DMS79 treated with DMSO at 0.1 percent for 48 hours (cell line): ENCODE measurements around the gene PRELP.
"Not testable (repeated sequence)": the region's sequence is repeated elsewhere in the genome, so short reads cannot be mapped to it uniquely, and the experiment has no call there.

Experiments
- DNase-seq: peaks from one replicate; lab custom pipeline; 2025; lab: John Stamatoyannopoulos, UW

The PRELP gene

GRCh38 chr1:203507759-203508158 lies 32.2 kb downstream of the PRELP start:
- no peak for DNase-seq

- no peak for DNase-seq
Measured at GRCh38 chr1:203508463-203509073, 33.0 kb downstream of the PRELP start.

GRCh38 chr1:203509135-203509534 lies 33.5 kb downstream of the PRELP start:
- DNase-seq = no peak

GRCh38 chr1:203511513-203511912 lies 35.9 kb downstream of the PRELP start:
- no peak for DNase-seq

- DNase-seq = no peak
Measured at GRCh38 chr1:203511930-203512329, 36.3 kb downstream of the PRELP start.

GRCh38 chr1:203512517-203512847 lies 36.9 kb downstream of the PRELP start:
- no peak for DNase-seq

- no peak for DNase-seq
Measured at GRCh38 chr1:203512848-203513584, 37.4 kb downstream of the PRELP start.

GRCh38 chr1:203513585-203514031 lies 38.0 kb downstream of the PRELP start:
- no peak for DNase-seq

- DNase-seq = no peak
Measured at GRCh38 chr1:203516184-203516583, 40.6 kb downstream of the PRELP start.

- DNase-seq = no peak
Measured at GRCh38 chr1:203516906-203517305, 41.3 kb downstream of the PRELP start.

GRCh38 chr1:203517426-203518110 lies 42.0 kb downstream of the PRELP start:
- no peak for DNase-seq

GRCh38 chr1:203518139-203518538 lies 42.5 kb downstream of the PRELP start:
- DNase-seq = not testable (repeated sequence)

- no peak for DNase-seq
Measured at GRCh38 chr1:203518541-203518940, 42.9 kb downstream of the PRELP start.

GRCh38 chr1:203519053-203519840 lies 43.6 kb downstream of the PRELP start:
- no peak for DNase-seq

GRCh38 chr1:203519896-203520295 lies 44.3 kb downstream of the PRELP start:
- DNase-seq = no peak

- no peak for DNase-seq
Measured at GRCh38 chr1:203520315-203520714, 44.7 kb downstream of the PRELP start.

- DNase-seq = peak; percentile 17
Measured at GRCh38 chr1:203521074-203521794, 45.6 kb downstream of the PRELP start.

- DNase-seq = no peak
Measured at GRCh38 chr1:203521812-203522211, 46.2 kb downstream of the PRELP start.

GRCh38 chr1:203522237-203522636 lies 46.6 kb downstream of the PRELP start:
- DNase-seq = no peak

GRCh38 chr1:203523667-203524066 lies 48.1 kb downstream of the PRELP start:
- no peak for DNase-seq

- no peak for DNase-seq
Measured at GRCh38 chr1:203524152-203524551, 48.5 kb downstream of the PRELP start.

- DNase-seq = no peak
Measured at GRCh38 chr1:203524824-203525223, 49.2 kb downstream of the PRELP start.
